Effector memory CD8-positive, alpha-beta T cell (primary cell): ENCODE data around the gene TRAPPC2L.

Experiments used
- ATAC-seq: fragments of 150-1000 bp; cut with Tn5 transposase; replicated peaks from 2 replicates; pipeline ENCODE4 v1.10.0; 2021; ENCODE audit warnings: mild to moderate bottlenecking, moderate library complexity
- DNase-seq, 3 experiments: peaks; one replicate each; pipeline ENCODE4 v3.0.0; 2021
- H3K27ac Mint-ChIP-seq, 2 donors: one replicate each; pipeline ENCODE4 v1.8.0; 2022; ENCODE audit warnings: mild to moderate bottlenecking in 2 of 2, mixed read lengths in 2 of 2, moderate library complexity in 2 of 2
- H3K27me3 Mint-ChIP-seq, 2 donors: one replicate each; pipeline ENCODE4 v1.8.0; 2022; ENCODE audit warnings: mixed read lengths in 2 of 2
- H3K36me3 Mint-ChIP-seq: one replicate; pipeline ENCODE4 v1.8.0; 2022; ENCODE audit warnings: mild to moderate bottlenecking, moderate library complexity, mixed read lengths; ENCODE audit not compliant: insufficient read depth
- H3K4me1 Mint-ChIP-seq, 2 donors: one replicate each; pipeline ENCODE4 v1.8.0; 2022; ENCODE audit warnings: low read depth in 2 of 2, mixed read lengths in 2 of 2
- H3K4me3 Mint-ChIP-seq, 2 donors: one replicate each; pipeline ENCODE4 v1.8.0; 2022; ENCODE audit warnings: mild to moderate bottlenecking in 2 of 2, mixed read lengths in 2 of 2, moderate library complexity in 2 of 2
- H3K9me3 Mint-ChIP-seq, 2 donors: one replicate each; pipeline ENCODE4 v1.8.0; 2022; ENCODE audit warnings: mixed read lengths in 2 of 2

Gene TRAPPC2L

GRCh38 chr16:88864099-88864498, 7.2 kb downstream of the TRAPPC2L start:
- no peak overlapping the region for H3K27ac Mint-ChIP-seq
- H3K36me3 Mint-ChIP-seq, result peaks cover 7% of the 10 kb centered on the region
- no peaks in the 10 kb centered on the region for H3K9me3 Mint-ChIP-seq
- peaks cover 6 to 8% of the 10 kb centered on the region in 2 donors for H3K27me3 Mint-ChIP-seq
- no peak for DNase-seq
- ATAC-seq, result no peak
- peaks cover 0 to 2% of the 10 kb centered on the region in 2 donors for H3K4me1 Mint-ChIP-seq
- no peak overlapping the region for H3K4me3 Mint-ChIP-seq

GRCh38 chr16:88864521-88864920, 7.6 kb downstream of the TRAPPC2L start:
- H3K27ac Mint-ChIP-seq, result no peak overlapping the region
- peaks cover 0 to 2% of the 10 kb centered on the region in 2 donors for H3K4me1 Mint-ChIP-seq
- no peaks in the 10 kb centered on the region for H3K9me3 Mint-ChIP-seq
- H3K36me3 Mint-ChIP-seq, result peaks cover 7% of the 10 kb centered on the region
- no peak for DNase-seq
- H3K4me3 Mint-ChIP-seq, result no peak overlapping the region
- ATAC-seq, result no peak
- peaks cover 10 to 12% of the 10 kb centered on the region in 2 donors for H3K27me3 Mint-ChIP-seq

- no peaks in the 10 kb centered on the region for H3K9me3 Mint-ChIP-seq
- DNase-seq (no peak), ATAC-seq (no peak)
- H3K36me3 Mint-ChIP-seq, result peaks cover 7% of the 10 kb centered on the region
- H3K27me3 Mint-ChIP-seq, result peaks cover 15 to 20% of the 10 kb centered on the region in 2 donors
- H3K4me1 Mint-ChIP-seq, result peaks cover 0 to 2% of the 10 kb centered on the region in 2 donors
- H3K27ac Mint-ChIP-seq, result no peak overlapping the region
- no peak overlapping the region for H3K4me3 Mint-ChIP-seq
These were observed 8.4 kb downstream of the TRAPPC2L start for GRCh38 chr16:88865310-88865709.

GRCh38 chr16:88865742-88866141, 8.8 kb downstream of the TRAPPC2L start:
- Mint-ChIP-seq H3K9me3 (no peaks in the 10 kb centered on the region), H3K36me3 (peaks cover 7% of the 10 kb centered on the region), H3K4me1 (no peaks in the 10 kb centered on the region), H3K27me3 (peaks cover 19 to 24% of the 10 kb centered on the region in 2 donors), H3K27ac (no peak overlapping the region), H3K4me3 (no peak overlapping the region)
- no peak for DNase-seq
- no peak for ATAC-seq

GRCh38 chr16:88866151-88866920, 9.4 kb downstream of the TRAPPC2L start, which contains the start of gene PABPN1L:
Gene PABPN1L, minus strand, starts transcription at chr16:88866660. Its CDS starts 54 bp downstream, at chr16:88866606.
- peaks cover 4% of the 10 kb centered on the region for H3K36me3 Mint-ChIP-seq
- H3K9me3 Mint-ChIP-seq, result no peaks in the 10 kb centered on the region
- H3K27me3 Mint-ChIP-seq, result peaks cover 25 to 30% of the 10 kb centered on the region in 2 donors
- no peak within 1 kb of the TSS for H3K4me3 Mint-ChIP-seq
- H3K4me1 Mint-ChIP-seq, result peaks cover 0 to 5% of the 10 kb centered on the region in 2 donors
- ATAC-seq, result no peak
- H3K27ac Mint-ChIP-seq, result no peak within 1 kb of the TSS
- DNase-seq, result no peak

- H3K36me3 Mint-ChIP-seq, result no peaks in the 10 kb centered on the region
- no peak overlapping the region for H3K27ac Mint-ChIP-seq
- no peak overlapping the region for H3K4me3 Mint-ChIP-seq
- DNase-seq (no peak), ATAC-seq (no peak)
- peaks cover 0 to 5% of the 10 kb centered on the region in 2 donors for H3K4me1 Mint-ChIP-seq
- H3K27me3 Mint-ChIP-seq, result peaks cover 26 to 38% of the 10 kb centered on the region in 2 donors
- no peaks in the 10 kb centered on the region for H3K9me3 Mint-ChIP-seq
These were observed 10.8 kb downstream of the TRAPPC2L start for GRCh38 chr16:88867581-88868246.

- no peak overlapping the region for H3K4me3 Mint-ChIP-seq
- DNase-seq (no peak), ATAC-seq (no peak)
- H3K4me1 Mint-ChIP-seq, result peaks cover 0 to 5% of the 10 kb centered on the region in 2 donors
- no peaks in the 10 kb centered on the region for H3K36me3 Mint-ChIP-seq
- H3K27ac Mint-ChIP-seq, result peak overlapping the region in 1 of 2 donors; percentile 57
- no peaks in the 10 kb centered on the region for H3K9me3 Mint-ChIP-seq
- H3K27me3 Mint-ChIP-seq, result peaks cover 26 to 38% of the 10 kb centered on the region in 2 donors
These were observed 12.2 kb downstream of the TRAPPC2L start for GRCh38 chr16:88868974-88869672.

GRCh38 chr16:88869673-88869980, 12.7 kb downstream of the TRAPPC2L start:
- no peak for DNase-seq
- H3K36me3 Mint-ChIP-seq, result no peaks in the 10 kb centered on the region
- H3K27ac Mint-ChIP-seq, result peak overlapping the region in 1 of 2 donors; percentile 57
- peaks cover 26 to 38% of the 10 kb centered on the region in 2 donors for H3K27me3 Mint-ChIP-seq
- H3K9me3 Mint-ChIP-seq, result no peaks in the 10 kb centered on the region
- ATAC-seq, result no peak
- peaks cover 0 to 5% of the 10 kb centered on the region in 2 donors for H3K4me1 Mint-ChIP-seq
- H3K4me3 Mint-ChIP-seq, result no peak overlapping the region

GRCh38 chr16:88870608-88871348, 13.9 kb downstream of the TRAPPC2L start:
- Mint-ChIP-seq H3K4me3 (no peak overlapping the region), H3K9me3 (no peaks in the 10 kb centered on the region), H3K4me1 (peaks cover 0 to 5% of the 10 kb centered on the region in 2 donors), H3K27ac (no peak overlapping the region), H3K27me3 (peaks cover 29 to 38% of the 10 kb centered on the region in 2 donors), H3K36me3 (peaks cover 4% of the 10 kb centered on the region)
- DNase-seq (no peak), ATAC-seq (no peak)

GRCh38 chr16:88871349-88871702, 14.4 kb downstream of the TRAPPC2L start:
- no peaks in the 10 kb centered on the region for H3K9me3 Mint-ChIP-seq
- no peak overlapping the region for H3K4me3 Mint-ChIP-seq
- H3K4me1 Mint-ChIP-seq, result peaks cover 0 to 5% of the 10 kb centered on the region in 2 donors
- H3K27me3 Mint-ChIP-seq, result peaks cover 31 to 38% of the 10 kb centered on the region in 2 donors
- peaks cover 4% of the 10 kb centered on the region for H3K36me3 Mint-ChIP-seq
- ATAC-seq (no peak), DNase-seq (no peak)
- H3K27ac Mint-ChIP-seq, result no peak overlapping the region

- Mint-ChIP-seq H3K4me3 (no peak overlapping the region), H3K27ac (no peak overlapping the region), H3K4me1 (peaks cover 0 to 5% of the 10 kb centered on the region in 2 donors), H3K36me3 (peaks cover 8% of the 10 kb centered on the region), H3K9me3 (no peaks in the 10 kb centered on the region), H3K27me3 (peaks cover 31 to 38% of the 10 kb centered on the region in 2 donors)
- no peak for ATAC-seq
- no peak for DNase-seq
These were observed 14.9 kb downstream of the TRAPPC2L start for GRCh38 chr16:88871730-88872416.

GRCh38 chr16:88872650-88873331, 15.9 kb downstream of the TRAPPC2L start:
- Mint-ChIP-seq H3K4me3 (no peak overlapping the region), H3K27me3 (peaks cover 31 to 40% of the 10 kb centered on the region in 2 donors), H3K27ac (no peak overlapping the region), H3K9me3 (no peaks in the 10 kb centered on the region), H3K4me1 (peaks cover 0 to 5% of the 10 kb centered on the region in 2 donors), H3K36me3 (peaks cover 8% of the 10 kb centered on the region)
- no peak for ATAC-seq
- DNase-seq, result no peak
